Right lobe of liver (tissue), 4 donors: ENCODE measurements around the gene MEX3A.
A peak's percentile ranks its signal among the peaks of the same experiment; 100 is the strongest.

ENCODE experiments used
- POLR2A ChIP-seq: fragments of 450-650 bp; IDR thresholded peaks from one replicate; pipeline ENCODE4 v1.6.1; 2017; ENCODE audit warnings: antibody characterized with exemption, mild to moderate bottlenecking
- TF ChIP-seq, protein P1 (sequence below), 4 donors: fragments of 200-600 bp in 3 of 4; fragments of 450-650 bp in 1 of 4; IDR thresholded peaks; one replicate each; pipeline versions ENCODE4 v1.5.1 to v1.8.0; 2016 to 2022; ENCODE audit warnings: antibody characterized with exemption in 4 of 4, mild to moderate bottlenecking in 2 of 4
- donor health status: DM: no; HTN: no; CAD: no.
- donor health status: DM: no; HTN: no; CAD: no.
- donor health status: DM: no; HTN: yes; CAD: no.

DNA sequence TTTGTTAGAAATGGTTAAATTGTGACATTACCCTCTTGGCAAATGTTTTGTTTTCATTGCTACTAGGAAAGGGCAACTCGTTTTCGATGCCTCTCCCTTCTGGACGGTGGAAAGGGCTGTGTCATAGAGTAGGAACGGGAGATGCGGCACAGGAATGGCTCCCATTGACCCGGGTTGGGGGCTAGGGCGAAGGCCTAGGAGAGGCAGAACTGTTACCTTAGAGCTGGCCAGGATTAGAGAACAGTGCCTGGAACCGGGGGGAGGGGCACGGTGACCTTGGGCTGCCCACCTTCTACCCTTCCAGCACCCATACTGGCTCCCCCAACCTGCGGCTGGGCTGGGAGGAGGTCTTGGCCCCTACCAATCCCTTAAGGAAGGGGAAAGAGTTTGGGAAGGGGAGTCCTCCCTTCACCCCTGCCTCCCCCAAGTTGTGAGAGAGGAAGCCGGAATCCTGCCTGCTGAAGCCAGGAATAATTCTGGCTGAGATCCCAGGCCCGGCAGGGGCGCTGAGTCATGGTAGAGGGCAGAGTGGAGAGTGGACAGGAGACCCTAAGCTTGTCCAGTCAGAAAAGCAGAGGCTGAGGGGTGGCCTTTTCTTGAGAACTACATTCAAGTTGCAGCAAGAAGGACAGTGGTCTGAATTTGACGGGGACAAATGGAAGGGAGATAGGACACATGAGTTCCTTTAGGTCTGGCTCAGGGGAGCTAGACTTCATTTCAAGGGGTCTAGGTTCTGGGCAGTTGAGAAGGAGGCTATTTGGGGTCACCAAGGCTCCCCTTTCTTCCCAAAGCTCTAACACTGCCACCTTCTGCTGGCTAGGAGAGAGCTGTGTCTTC, 40.5 kb upstream of the MEX3A start:
- TF ChIP-seq, protein P1, sequence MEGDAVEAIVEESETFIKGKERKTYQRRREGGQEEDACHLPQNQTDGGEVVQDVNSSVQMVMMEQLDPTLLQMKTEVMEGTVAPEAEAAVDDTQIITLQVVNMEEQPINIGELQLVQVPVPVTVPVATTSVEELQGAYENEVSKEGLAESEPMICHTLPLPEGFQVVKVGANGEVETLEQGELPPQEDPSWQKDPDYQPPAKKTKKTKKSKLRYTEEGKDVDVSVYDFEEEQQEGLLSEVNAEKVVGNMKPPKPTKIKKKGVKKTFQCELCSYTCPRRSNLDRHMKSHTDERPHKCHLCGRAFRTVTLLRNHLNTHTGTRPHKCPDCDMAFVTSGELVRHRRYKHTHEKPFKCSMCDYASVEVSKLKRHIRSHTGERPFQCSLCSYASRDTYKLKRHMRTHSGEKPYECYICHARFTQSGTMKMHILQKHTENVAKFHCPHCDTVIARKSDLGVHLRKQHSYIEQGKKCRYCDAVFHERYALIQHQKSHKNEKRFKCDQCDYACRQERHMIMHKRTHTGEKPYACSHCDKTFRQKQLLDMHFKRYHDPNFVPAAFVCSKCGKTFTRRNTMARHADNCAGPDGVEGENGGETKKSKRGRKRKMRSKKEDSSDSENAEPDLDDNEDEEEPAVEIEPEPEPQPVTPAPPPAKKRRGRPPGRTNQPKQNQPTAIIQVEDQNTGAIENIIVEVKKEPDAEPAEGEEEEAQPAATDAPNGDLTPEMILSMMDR (IDR thresholded peaks at IDR 0.05) = no peak
- peak; percentile 64 for TF ChIP-seq POLR2A
